ENCODE measurements around the gene ARVCF. TPM values are rescaled to one million over a fixed set of nuclear protein-coding genes. Genes with fewer than 3 reads are reported as not detected.

The ARVCF gene
- total and polyA plus RNA-seq, 9 of the 15 experiments (the other 6 are each of a cell fraction or from before 2014, with no cell fraction given): 0.03 to 97.4 (median 15.6) TPM

- TF ChIP-seq, protein P1, sequence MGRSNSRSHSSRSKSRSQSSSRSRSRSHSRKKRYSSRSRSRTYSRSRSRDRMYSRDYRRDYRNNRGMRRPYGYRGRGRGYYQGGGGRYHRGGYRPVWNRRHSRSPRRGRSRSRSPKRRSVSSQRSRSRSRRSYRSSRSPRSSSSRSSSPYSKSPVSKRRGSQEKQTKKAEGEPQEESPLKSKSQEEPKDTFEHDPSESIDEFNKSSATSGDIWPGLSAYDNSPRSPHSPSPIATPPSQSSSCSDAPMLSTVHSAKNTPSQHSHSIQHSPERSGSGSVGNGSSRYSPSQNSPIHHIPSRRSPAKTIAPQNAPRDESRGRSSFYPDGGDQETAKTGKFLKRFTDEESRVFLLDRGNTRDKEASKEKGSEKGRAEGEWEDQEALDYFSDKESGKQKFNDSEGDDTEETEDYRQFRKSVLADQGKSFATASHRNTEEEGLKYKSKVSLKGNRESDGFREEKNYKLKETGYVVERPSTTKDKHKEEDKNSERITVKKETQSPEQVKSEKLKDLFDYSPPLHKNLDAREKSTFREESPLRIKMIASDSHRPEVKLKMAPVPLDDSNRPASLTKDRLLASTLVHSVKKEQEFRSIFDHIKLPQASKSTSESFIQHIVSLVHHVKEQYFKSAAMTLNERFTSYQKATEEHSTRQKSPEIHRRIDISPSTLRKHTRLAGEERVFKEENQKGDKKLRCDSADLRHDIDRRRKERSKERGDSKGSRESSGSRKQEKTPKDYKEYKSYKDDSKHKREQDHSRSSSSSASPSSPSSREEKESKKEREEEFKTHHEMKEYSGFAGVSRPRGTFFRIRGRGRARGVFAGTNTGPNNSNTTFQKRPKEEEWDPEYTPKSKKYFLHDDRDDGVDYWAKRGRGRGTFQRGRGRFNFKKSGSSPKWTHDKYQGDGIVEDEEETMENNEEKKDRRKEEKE (IDR thresholded peaks at IDR 0.05; ENCODE audit: borderline replicate concordance in 1 of 2, control insufficient read depth in 1 of 2, low read depth in 2 of 2, low read length in 1 of 2): no peak
- TF ChIP-seq KAT2B (IDR thresholded peaks at IDR 0.05; ENCODE audit: low read depth, low read length) (no peak), ZC3H8 (IDR thresholded peaks at IDR 0.05) (no peak), ZNF212 (CRISPR knock-in tag; IDR thresholded peaks at IDR 0.05) (no peak), HES1 (IDR thresholded peaks at IDR 0.05; ENCODE audit: low read depth) (no peak), ZNF224 (CRISPR knock-in tag; IDR thresholded peaks at IDR 0.05) (no peak), FOXK2 (conservative IDR thresholded peaks at IDR 0.05 in 1 of 2, IDR thresholded peaks at IDR 0.05 in 1 of 2; ENCODE audit: low read depth in 2 of 2) (0 out of 4 replicates have a peak, but pooled peaks of 1 of the 2 experiments have one; percentile 14), ZNF23 (CRISPR knock-in tag; IDR thresholded peaks at IDR 0.05) (no peak), CSDE1 (IDR thresholded peaks at IDR 0.05) (no peak)
Measured at GRCh38 chr22:19984201-19984753, 32.3 kb downstream of the ARVCF start (continued).

All from K562 (cell line).